NCI-H1694 (cell line): Measurements from ENCODE around the gene REL.
"Not testable (repeated sequence)": the region's sequence is repeated elsewhere in the genome, so short reads cannot be mapped to it uniquely, and the experiment has no call there.

Source experiments
- DNase-seq: peaks from one replicate; lab custom pipeline; 2025; lab: John Stamatoyannopoulos, UW

The REL gene

DNA sequence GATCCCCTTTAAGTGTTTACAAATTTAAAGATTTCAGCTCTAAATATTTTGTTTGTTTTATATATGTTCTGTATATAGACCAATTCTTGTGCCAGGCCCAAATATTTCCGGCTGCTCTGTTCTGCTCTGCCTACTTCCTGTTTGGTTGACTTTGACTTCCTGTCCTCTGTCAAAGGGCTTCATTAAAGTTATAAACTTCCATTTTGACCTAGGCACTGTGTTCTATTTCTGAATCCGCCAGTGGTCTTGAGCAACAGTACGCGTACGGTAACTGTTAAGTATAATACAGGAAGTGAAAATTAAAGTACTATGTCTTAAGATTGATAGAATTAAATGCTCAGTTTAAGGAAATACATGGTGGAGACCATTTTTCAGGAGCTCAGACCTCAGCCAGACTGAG lies 13.5 kb upstream of the REL start:
- no peak for DNase-seq

DNA sequence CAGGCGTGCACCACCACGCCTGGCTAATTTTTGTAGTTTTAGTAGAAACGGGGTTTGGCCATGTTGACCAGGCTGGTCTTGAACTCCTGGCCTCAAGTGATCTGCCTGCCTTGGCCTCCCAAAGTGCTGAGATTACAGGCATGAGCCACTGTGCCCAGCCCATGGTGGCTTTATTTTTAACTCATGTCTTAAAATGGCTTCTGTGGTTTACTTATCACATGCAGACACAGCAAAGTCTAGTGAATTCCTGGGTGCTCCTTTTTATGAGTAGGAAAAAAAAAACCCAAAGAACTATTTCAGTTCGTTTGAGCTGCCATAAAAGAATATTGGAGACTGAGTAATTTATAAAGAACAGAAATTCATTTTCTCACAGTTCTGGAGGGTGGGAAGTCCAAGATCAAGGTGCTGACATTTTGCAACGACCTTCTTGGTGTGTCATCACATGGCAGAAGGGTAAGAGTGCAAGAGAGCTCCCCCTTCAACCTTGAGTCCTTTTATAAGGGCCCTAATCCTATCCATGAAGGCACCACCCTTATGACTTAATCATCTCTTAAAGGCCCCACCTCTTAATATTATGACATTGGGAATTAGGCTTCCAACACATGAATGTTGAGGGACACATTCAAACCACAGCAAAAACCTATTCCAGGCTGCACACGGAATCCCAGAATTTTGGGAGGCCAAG lies 12.6 kb upstream of the REL start:
- DNase-seq = no peak

DNA sequence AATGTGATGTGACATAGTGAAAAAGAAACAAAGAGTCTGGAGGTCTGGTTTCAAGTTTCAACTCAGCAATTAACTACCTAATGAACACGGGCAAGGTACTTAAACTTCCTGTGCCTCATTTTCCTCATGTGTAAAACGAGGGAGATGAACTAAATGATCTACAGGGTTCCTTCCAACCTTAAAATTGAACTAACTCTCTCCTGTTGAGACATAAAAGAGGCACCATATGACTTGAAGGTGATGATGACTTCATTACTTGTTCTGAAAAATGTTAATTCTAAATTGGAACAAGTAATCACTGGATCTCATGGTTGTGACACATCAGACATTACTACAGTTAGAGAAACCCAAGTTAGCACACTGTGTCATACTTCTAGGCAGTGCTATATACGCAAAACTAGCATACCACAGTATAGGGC lies 8.9 kb upstream of the REL start:
- no peak for DNase-seq

DNA sequence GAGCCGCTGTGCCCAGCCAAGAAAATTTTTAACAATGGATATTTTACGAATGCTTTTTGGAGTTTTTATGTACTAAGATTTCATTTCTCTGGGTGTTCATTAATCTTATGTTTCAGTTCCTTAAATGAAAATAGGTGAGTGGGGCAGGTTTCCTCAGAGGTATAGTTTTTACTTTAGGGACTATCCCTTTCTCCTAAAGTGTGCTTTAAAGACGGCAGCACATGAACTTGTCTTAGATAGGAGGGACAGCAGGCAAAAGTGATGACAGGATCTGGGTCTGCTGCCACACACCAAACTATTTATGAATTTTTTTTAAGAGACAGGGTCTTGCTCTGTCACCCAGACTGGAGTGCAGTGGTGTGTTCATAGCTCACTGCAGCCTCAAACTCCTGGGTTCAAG lies 8.0 kb upstream of the REL start:
- no peak for DNase-seq

GRCh38 chr2:60875520-60875919 lies 5.9 kb upstream of the REL start:
- no peak for DNase-seq

DNA sequence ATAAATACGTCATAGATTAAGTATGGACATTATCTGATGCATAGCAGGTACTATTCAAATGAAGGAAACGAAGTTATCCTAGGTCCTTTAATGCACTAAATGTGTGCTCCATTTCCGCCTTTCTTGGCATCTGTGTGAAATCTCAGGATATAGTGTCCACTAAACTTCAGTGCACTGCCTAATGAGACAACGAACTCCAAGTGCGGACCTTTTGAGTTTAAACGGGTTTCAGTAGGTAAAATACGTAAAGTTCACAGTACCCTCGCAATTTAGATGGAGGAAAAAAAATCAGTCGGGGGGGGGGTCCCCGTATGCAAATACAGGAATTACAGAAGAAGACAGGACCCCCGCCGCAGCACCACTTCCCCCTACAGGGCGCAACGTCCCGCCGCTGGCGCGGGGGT lies 729 bp upstream of the REL start:
- DNase-seq = no peak

GRCh38 chr2:60882971-60883753 lies 1.8 kb downstream of the REL start:
- no peak for DNase-seq

GRCh38 chr2:60883896-60884295 lies 2.5 kb downstream of the REL start:
- DNase-seq = no peak

GRCh38 chr2:60884800-60885199 lies 3.4 kb downstream of the REL start:
- DNase-seq = peak; percentile 12

- DNase-seq = no peak
Measured at GRCh38 chr2:60885683-60886082, 4.3 kb downstream of the REL start.

DNA sequence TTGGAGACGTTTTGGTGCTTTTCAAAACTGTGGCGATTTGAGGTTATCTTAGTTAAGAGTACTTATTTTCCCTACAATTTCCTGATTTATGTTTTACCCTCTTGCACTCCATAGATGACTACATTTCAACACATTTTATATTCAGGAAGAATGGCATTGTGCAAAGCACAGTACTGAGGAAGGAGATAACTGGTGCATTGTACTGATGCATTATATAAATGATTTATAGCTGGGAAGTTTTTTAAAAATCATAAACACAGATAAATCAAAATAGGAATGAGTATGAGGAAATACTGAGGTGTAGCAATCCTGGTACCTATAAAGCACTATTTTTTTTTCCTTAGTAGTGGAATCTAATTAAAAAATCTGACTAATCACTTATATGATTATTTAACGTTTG lies 5.6 kb downstream of the REL start:
- DNase-seq = no peak

GRCh38 chr2:60888853-60889252 lies 7.5 kb downstream of the REL start:
- no peak for DNase-seq

GRCh38 chr2:60889581-60890392 lies 8.4 kb downstream of the REL start:
- not testable (repeated sequence) for DNase-seq

GRCh38 chr2:60890393-60890707 lies 9.0 kb downstream of the REL start:
- DNase-seq = no peak

- DNase-seq = no peak
Measured at GRCh38 chr2:60891180-60891579, 9.8 kb downstream of the REL start.

- no peak for DNase-seq
Measured at GRCh38 chr2:60898567-60898966, 17.2 kb downstream of the REL start.

- DNase-seq = no peak
Measured at GRCh38 chr2:60899230-60899891, 18.0 kb downstream of the REL start.

- no peak for DNase-seq
Measured at GRCh38 chr2:60899892-60900249, 18.5 kb downstream of the REL start.

DNA sequence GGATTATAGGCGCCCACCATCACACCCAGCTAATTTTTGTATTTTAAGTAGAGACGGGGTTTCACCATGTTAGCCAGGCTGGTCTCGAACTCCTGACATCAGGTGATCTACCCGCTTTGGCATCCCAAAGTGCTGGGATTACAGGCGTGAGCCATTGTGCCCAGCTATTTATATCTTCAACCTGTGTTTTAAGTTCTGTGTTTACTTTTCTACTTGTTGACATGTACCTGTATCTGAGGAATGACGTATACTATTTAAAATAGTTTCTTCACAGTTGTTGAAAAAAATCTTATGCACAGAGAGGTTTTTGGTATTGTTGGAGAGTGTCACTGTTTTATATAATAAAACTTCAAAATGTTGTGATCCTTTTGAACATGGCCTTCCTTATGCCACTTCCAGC lies 19.9 kb downstream of the REL start:
- not testable (repeated sequence) for DNase-seq

DNA sequence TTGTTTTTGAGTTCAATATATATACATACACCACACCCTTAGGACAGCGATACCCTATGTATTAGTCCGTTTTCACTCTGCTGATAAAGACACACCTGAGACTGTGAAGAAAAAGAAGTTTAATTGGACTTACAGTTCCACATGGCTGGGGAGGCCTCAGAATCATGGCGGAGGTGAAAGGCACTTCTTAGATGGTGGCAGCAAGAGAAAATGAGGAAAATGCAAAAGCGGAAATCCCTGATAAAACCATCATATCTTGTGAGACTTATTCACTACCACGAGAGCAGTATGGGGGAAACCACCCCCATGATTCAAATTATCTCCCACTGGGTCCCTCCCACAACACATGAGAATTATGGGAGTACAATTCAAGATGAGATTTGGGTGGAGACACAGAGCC lies 24.5 kb downstream of the REL start:
- not testable (repeated sequence) for DNase-seq

- DNase-seq = no peak
Measured at GRCh38 chr2:60906395-60906794, 25.0 kb downstream of the REL start.

- DNase-seq = no peak
Measured at GRCh38 chr2:60907329-60907728, 26.0 kb downstream of the REL start.
